AG04450 (cell line): ENCODE results near the gene CEP135. TPM values are rescaled to one million over a fixed set of nuclear protein-coding genes. Genes with fewer than 3 reads are reported as not detected.

Experiments
- CTCF ChIA-PET: fragments of 300-600, 350-600 bp; formaldehyde crosslinking; extraction: SDS; loops from one replicate; lab custom pipeline; 2022; ENCODE audit warnings: antibody characterized with exemption, inconsistent platforms; lab: Charles Lee
- POLR2A ChIA-PET: fragments of 350-600 bp; formaldehyde crosslinking; extraction: SDS; loops from one replicate; lab custom pipeline; 2021; ENCODE audit warnings: antibody characterized with exemption, inconsistent platforms; lab: Yijun Ruan, JAX
- DNase-seq: peaks from one replicate; pipeline ENCODE4 v3.0.0-alpha.2; 2011; ENCODE audit warnings: low read depth, low spot score
- H3K27ac ChIP-seq: one replicate; pipeline ENCODE4 v1.5.1; 2012; ENCODE audit warnings: low read depth, low read length, control low read depth
- H3K27me3 ChIP-seq: one replicate; pipeline ENCODE4 v1.6.0; 2012; ENCODE audit warnings: low read length; ENCODE audit not compliant: control insufficient read depth, insufficient read depth
- H3K4me3 ChIP-seq: 2 replicates; pipeline ENCODE4 v1.5.1; 2011; ENCODE audit warnings: mild to moderate bottlenecking, low read depth, low read length, control low read depth
- H3K9me3 ChIP-seq: 2 replicates; pipeline ENCODE4 v1.5.1; 2012; ENCODE audit warnings: low read length; ENCODE audit not compliant: control insufficient read depth, insufficient read depth
- CTCF ChIP-seq: IDR thresholded peaks from 2 replicates; pipeline ENCODE4 v1.5.1; 2011; ENCODE audit warnings: low read depth, low read length, control low read depth, inconsistent platforms
- polyA plus RNA-seq: library from polyadenylated mRNA; depleted of rRNA; stranded (reverse); fragments of >200 nt; gene quantifications from 2 replicates; pipeline ENCODE4 v1.2.3, GENCODE V29; 2011; rRNA removed

Gene CEP135
- polyA plus RNA-seq, 1 experiment, result 6.4 TPM

DNA sequence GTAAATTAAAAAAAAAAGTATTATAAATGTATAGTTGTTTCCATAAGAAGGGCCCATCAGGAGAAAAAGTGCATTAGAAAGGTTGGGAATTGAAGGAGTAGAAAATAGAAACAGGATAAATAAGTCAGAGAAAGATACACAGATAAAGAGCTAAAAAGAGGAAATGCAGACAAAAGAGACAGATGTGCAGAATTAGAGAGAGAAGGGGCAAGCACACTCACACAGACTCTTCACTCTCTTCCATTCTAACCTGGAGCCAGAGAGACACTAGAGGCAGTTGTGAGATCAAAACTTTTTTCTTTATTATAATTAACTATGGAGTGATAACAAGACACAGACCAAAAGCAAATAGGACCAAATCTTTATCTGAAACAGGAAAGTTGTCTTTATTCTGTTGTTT is 134.1 kb downstream of the CEP135 start:
- H3K9me3 ChIP-seq, result no peaks in the 10 kb centered on the region
- ChIA-PET POLR2A (no interaction called here), CTCF (no interaction called here)
- no peaks in the 10 kb centered on the region for H3K27me3 ChIP-seq
- no peak overlapping the region for H3K4me3 ChIP-seq
- no peak overlapping the region for H3K27ac ChIP-seq
- DNase-seq, result no peak
- no peak for TF ChIP-seq CTCF

Other genes starting within 250 kb of the CEP135 start
- not detected in 2 replicates for gene EXOC1L, start 129.2 kb upstream of the CEP135 start, polyA plus RNA-seq
- 26.8 and 35.2 TPM in 2 replicates for gene EXOC1, start 95.3 kb upstream of the CEP135 start, polyA plus RNA-seq